Activated CD8-positive, alpha-beta memory T cell treated with anti-CD3 and anti-CD28 coated beads for 24 hours (primary cell): ENCODE data around the gene ABLIM2.
"Not testable (repeated sequence)": the region's sequence is repeated elsewhere in the genome, so short reads cannot be mapped to it uniquely, and the experiment has no call there.

Experiments used
- DNase-seq: peaks from one replicate; pipeline ENCODE4 v3.0.0-alpha.2; 2020

ABLIM2 gene

GRCh38 chr4:8155660-8156421 is 2.8 kb downstream of the ABLIM2 start:
- no peak for DNase-seq

- no peak for DNase-seq
Measured at GRCh38 chr4:8155048-8155447, 3.6 kb downstream of the ABLIM2 start.

DNA sequence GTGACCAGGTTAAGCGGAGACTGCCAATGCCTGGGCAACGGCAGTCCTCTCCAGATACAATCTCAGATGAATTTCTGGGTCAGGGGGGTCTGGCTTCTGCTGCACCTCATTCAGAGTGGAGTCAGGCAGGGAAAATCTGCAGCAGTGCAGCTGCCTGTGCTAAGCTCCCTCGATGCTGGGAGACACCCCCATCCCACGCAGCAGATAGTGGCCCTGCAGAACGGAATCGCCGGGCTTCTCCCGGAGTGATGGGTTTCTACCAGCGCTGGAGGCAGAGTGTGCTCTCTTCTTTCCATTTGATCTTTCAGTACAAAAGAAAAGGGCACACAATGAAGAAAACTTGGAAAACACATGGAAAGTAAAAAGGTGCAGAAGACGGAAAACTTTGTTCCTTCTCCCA is 5.2 kb downstream of the ABLIM2 start:
- DNase-seq = no peak

GRCh38 chr4:8152865-8153257 is 5.8 kb downstream of the ABLIM2 start:
- no peak for DNase-seq

DNA sequence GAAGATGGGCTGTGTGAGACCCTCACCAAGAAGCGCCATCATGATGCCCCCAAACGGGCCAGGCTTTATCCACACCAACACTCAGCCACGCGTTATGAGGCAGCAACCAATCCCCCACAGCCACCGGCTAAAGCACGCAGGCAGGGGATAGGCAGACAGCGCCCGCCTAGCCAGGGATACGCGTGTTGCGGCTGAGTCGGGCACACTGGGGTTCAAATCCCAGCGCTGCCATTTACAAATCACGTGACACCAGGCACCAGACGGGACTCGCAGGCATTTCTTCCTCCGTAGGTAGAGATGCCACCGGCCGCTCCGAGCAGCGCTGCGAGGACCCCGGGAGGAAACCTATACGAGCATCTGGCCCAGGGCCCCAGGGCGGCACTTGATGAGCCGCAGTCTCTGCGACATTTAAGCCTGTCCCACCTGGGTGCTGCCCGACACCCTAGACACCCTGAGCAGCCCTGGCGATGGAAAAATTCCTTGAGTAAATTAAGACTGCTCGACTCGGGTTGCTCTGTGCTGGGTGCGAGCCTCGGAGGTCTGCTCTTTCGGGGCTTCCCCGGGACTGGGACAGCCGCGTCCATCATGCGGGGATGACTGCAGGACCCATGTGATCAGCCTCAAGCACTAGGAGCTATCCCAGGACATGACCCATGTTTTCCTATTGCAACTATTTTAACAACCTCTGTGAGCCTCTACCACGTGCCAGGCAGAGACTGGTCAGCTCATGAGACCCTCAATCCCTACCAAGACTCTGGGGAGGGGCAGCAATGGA is 6.3 kb downstream of the ABLIM2 start:
- DNase-seq = no peak

- no peak for DNase-seq
Measured at GRCh38 chr4:8151165-8151650, 7.4 kb downstream of the ABLIM2 start.

DNA sequence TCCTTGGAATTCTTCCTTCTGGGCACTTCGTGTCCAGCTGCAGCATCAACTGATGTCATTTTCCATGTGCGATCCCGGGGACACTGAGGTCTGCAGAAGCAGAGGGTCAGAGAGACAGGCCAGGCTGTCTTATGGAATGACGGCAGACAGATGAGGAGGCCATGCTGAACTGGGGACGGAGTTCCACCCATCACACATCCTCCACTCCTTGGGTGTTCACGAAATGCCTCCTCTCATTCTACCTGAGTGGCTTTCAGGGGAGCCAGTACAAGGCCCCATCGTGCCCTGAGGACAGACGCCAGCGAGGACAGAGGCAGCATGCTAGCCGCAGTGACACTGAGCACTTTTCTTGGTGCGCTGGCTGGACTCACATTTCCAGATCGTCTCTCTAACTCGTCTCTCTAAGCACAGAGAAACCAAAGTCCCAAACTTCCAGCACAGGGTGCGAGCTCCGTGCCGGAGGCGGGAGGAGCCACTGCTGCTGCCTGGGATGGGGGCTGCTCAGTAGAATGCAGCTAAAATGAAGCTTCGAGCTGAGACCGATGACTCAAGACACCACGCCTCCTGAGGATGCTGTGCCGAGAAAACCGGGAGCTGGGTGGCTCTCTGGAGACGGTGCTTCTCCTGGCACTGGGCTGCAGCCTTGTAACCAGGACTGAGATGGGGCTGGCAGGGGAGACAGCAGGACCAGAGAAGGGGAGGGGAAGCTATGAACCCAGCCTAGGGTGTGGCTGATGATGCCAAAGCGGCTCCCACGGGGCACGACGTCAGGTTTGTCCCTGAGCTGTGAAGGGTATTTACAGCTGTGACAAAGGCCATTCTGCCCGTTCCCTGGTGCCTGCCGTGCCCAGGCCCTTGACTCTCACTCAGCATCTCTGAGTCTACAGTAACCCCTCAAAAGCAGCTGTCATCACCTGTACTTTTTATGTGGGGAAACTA is 8.2 kb downstream of the ABLIM2 start:
- no peak for DNase-seq

- no peak for DNase-seq
Measured at GRCh38 chr4:8149664-8150063, 8.9 kb downstream of the ABLIM2 start.

DNA sequence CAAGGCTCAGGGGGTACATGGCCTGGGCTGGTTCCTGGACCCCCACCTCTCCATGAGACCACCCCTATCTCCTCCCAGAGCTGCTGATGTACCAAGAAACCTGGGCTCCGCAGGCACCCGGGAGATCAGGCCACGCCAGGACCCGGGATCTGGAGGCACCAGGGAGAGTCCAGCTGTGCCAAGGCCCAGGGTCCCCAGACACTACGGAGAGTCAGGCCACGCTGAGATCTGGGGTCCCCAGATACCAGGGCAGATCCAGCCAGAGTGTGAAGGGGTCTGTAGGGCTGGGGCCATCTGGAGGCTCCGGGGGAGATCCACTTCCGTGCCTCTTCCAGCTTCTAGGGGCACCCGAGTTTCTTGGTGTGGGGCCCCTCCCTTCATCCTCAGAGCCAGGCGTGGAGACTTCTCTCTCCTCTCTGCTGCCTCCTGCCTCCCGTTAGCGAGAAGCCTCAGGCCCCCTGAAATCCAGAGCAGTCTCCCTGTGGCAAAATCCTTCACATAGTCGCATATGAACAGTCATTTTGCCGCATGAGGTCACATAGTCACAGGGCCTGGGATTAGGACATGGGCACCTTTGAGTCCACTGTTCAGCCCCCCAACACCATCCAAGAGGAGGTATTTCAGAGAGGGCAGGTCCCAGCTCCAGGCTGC is 9.7 kb downstream of the ABLIM2 start:
- DNase-seq = no peak

GRCh38 chr4:8148159-8148558 is 10.5 kb downstream of the ABLIM2 start:
- no peak for DNase-seq

- no peak for DNase-seq
Measured at GRCh38 chr4:8147231-8147970, 11.2 kb downstream of the ABLIM2 start.

GRCh38 chr4:8146157-8146556 is 12.5 kb downstream of the ABLIM2 start:
- DNase-seq = no peak

DNA sequence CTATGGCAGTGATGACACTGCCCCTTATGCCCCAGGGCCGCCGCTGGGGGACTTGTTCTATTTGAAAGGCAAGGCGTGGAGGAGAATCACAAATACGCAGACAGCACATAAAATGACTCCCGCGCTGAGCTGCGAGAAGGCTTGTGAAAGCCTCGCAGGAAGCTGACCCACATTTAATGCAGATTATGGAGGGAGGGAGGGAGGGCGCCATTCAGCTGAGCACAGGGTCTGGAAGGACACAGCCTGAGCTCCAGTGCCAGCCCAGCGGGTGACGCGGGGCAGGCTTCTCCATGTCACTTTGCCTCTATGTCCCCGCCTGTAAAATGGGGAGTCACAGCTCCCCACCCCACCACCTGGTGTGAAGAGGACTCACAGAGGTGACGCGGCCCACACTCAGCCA is 14.3 kb downstream of the ABLIM2 start:
- no peak for DNase-seq

DNA sequence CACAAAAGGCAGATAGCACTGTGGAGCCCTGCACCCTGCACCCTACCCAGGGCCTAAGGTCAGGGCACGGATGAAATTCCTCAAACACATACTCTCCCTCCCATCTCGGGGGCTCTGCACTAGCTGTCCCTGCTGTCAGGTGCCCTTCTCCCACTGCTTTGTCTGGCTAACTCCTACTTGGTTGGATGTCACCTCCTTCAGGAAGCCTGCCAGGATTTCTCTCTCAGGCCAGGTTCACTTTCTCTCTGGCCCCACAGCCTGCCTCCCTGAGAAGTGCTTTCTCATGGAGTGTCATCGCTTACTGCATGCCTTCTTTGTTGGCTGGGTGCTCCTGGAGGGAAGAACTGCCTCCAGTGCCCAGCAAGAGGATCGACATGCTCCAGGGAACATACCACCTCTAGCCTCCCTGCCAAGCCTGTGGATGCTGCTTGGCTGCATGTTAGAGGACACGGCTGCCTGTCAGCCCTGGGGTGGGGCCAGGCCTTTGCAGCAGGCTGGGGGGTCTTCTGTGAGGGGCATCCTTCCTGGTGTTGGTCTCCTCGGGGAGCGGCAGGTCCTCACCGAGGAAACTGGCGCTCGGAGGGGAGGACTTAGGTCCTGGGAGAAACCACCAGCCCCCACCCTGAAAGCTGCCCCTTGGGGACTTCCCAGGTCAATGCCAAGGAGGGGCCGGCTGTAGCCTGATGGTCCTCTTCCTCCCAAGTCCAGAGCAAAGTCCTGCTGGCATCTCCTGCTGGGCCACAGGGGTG is 15.0 kb downstream of the ABLIM2 start:
- DNase-seq = no peak

DNA sequence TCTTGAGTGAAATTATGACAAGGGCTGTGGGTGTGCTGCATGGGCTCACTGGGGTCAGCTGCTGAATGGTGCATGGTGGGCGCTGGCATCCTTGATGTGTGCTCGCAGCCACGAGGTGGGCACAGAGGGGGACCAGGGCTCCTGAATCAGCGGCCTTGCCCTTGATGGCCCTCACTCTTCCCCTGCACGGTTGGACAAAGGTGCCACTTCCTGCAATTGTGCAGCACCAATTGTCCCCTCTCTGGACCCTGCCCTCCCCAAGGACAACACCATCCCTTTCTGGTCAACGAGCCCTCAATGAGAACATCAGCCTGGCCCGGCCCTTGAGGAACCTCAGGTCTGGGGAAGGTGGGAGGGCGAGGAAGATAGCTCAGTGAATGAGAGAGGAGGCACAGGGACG is 16.1 kb downstream of the ABLIM2 start:
- no peak for DNase-seq

- no peak for DNase-seq
Measured at GRCh38 chr4:8141935-8142334, 16.7 kb downstream of the ABLIM2 start.

DNA sequence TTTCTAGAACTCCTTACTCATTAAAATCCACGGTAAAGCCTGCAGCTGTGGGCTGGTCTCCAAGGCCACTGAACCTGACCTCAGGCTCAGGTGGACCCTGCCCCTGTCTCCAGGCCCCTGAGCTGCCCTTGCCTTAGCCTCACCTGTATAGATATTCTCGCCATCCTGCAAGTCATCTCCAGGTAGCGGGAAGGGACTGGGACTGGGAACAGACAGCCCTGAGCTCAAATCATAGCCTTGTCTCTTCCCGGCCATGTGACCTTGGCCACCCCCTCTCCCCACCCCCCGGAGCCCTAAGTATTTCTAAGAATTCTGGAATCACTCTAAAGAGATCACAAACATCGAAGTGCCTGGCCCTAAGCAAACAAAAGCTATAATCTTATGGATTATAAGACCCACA is 17.7 kb downstream of the ABLIM2 start:
- DNase-seq = no peak

GRCh38 chr4:8139726-8140125 is 18.9 kb downstream of the ABLIM2 start:
- not testable (repeated sequence) for DNase-seq

DNA sequence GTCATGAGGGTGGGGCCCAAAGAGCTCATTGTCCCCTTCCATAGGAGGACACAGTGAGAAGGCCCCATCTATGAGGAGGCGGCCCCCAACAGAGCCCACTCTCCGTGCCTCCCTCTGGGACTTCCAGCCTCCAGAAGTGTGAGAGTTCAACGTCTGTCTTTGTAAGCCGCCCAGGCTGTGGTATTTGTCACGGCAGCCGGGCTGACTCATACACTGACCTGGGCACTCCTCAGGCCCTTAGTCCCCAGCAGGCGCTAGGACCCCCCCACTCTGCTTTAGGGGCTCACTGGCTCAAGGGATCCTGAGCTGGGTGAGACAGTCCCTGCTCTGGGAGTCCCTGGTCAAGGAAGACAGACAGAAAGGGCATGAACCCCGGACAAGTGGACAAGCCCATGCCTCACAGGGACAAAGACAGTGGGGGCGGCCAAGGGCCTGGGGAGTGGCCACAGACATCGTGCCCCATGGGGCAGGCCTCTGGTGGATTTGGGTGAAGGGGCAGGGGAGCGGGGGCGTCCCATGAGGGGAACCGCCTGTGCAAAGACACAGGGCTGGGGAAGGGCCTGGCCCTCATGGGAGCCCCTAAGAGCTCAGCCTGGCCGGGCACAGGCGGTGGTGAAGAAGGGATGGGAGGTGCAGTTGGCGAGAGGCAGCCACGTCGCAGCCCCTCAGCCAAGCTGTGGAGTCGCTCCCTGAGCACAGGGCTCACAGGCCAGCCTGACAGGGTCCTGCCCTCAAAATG is 21.5 kb downstream of the ABLIM2 start:
- DNase-seq = no peak

DNA sequence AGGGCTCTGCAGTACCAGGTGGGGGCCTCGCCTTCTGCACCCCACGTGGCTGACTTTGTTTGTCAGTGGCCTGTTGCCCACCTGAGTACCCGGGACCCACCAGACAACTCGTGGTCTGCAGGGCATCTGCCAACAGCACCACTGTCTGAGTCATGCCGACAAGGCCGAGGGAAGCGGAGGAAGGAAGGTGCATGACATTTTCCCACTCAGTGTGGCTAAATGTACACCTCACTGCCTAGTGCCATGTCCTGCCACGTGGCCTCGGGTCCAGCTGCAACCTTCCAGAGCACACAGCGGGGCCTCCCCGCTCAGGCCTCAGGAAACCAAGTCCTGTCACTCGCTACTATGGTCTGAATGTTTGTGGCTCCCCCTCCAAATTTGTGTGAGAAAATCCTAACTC is 22.1 kb downstream of the ABLIM2 start:
- DNase-seq = no peak
